H1 (cell line): ENCODE measurements around the gene SPINK9. TPM values are rescaled to one million over a fixed set of nuclear protein-coding genes. Genes with fewer than 3 reads are reported as not detected.

Experiments used
- CTCF ChIA-PET: fragments of 300-600 bp; sonication (Branson Sonifier 250); formaldehyde crosslinking; loops from one replicate; lab custom pipeline; 2021; ENCODE audit not compliant: partially characterized antibody; lab: Charles Lee
- POLR2A ChIA-PET: fragments of 300-600 bp; sonication (Branson Sonifier 250); formaldehyde crosslinking; loops from one replicate; lab custom pipeline; 2021; ENCODE audit warnings: inconsistent platforms; ENCODE audit not compliant: partially characterized antibody; lab: Charles Lee
- DNase-seq, 2 experiments: peaks; one replicate each; pipeline versions ENCODE4 v3.0.0 to v3.0.0-alpha.2; 2010 to 2022; ENCODE audit warnings: low spot score in 2 of 2, low read depth in 1 of 2, mixed read lengths in 1 of 2
- FAIRE-seq: peaks from 2 replicates; lab custom pipeline; 2011; peaks lifted over from hg19 to GRCh38; lab: Jason Lieb, UNC
- H2AFZ ChIP-seq: 2 replicates; pipeline ENCODE4 v1.8.1; 2012; ENCODE audit warnings: low read length, inconsistent platforms
- H2AK5ac ChIP-seq: 2 replicates; pipeline ENCODE4 v1.6.1; 2013; ENCODE audit warnings: low read depth, low read length
- H2BK120ac ChIP-seq: replicated peaks from 2 replicates; pipeline ENCODE3; 2013; ENCODE audit warnings: low read depth, low read length, inconsistent platforms
- H2BK12ac ChIP-seq: 2 replicates; pipeline ENCODE4 v1.6.1; 2013; ENCODE audit warnings: low read depth, low read length
- H2BK15ac ChIP-seq: 2 replicates; pipeline ENCODE4 v1.6.1; 2013; ENCODE audit warnings: low read length
- H2BK20ac ChIP-seq: 2 replicates; pipeline ENCODE4 v1.6.1; 2013; ENCODE audit warnings: low read length
- H2BK5ac ChIP-seq: 2 replicates; pipeline ENCODE4 v1.6.1; 2013; ENCODE audit warnings: low read depth, low read length
- H3K14ac ChIP-seq: 2 replicates; pipeline ENCODE4 v1.6.1; 2013; ENCODE audit warnings: inconsistent platforms; ENCODE audit not compliant: insufficient read length
- H3K18ac ChIP-seq: 2 replicates; pipeline ENCODE4 v1.6.1; 2013; ENCODE audit warnings: low read length; ENCODE audit errors: extremely low read depth
- H3K23ac ChIP-seq: 2 replicates; pipeline ENCODE4 v1.6.1; 2013; ENCODE audit warnings: inconsistent platforms; ENCODE audit not compliant: insufficient read length
- H3K23me2 ChIP-seq: 2 replicates; pipeline ENCODE4 v1.6.1; 2013; ENCODE audit warnings: low read depth, low read length
- H3K27ac ChIP-seq: 2 replicates; pipeline ENCODE4 v1.6.1; 2011; ENCODE audit warnings: low read depth, low read length, inconsistent platforms
- H3K27me3 ChIP-seq, 4 experiments: replicated peaks in 1 of 4; 1 replicate in 1 of 4; 2 replicates in 3 of 4; pipeline versions ENCODE4 v1.6.1 to v1.8.1; 2011 to 2013; ENCODE audit warnings: low read length in 3 of 4, mild to moderate bottlenecking in 3 of 4, inconsistent platforms in 2 of 4, mixed read lengths in 2 of 4, moderate library complexity in 1 of 4; ENCODE audit not compliant: control insufficient read depth in 3 of 4, insufficient read depth in 3 of 4; ENCODE audit errors: extremely low read depth in 1 of 4
- H3K36me3 ChIP-seq, 4 experiments: 2 replicates each; pipeline versions ENCODE4 v1.6.1 to v1.8.1; 2011 to 2013; ENCODE audit warnings: mild to moderate bottlenecking in 4 of 4, low read length in 3 of 4, moderate library complexity in 2 of 4, control low read depth in 1 of 4, inconsistent platforms in 1 of 4; ENCODE audit not compliant: insufficient read depth in 4 of 4, control insufficient read depth in 2 of 4
- H3K4ac ChIP-seq: replicated peaks from 2 replicates; pipeline ENCODE3; 2013; ENCODE audit warnings: low read length, low read depth, mixed read lengths, inconsistent platforms; ENCODE audit not compliant: insufficient read length
- H3K4me1 ChIP-seq, 4 experiments: replicated peaks in 1 of 4; 1 replicate in 1 of 4; 2 replicates in 3 of 4; pipeline versions ENCODE4 v1.6.1 to v1.8.1; 2011 to 2013; ENCODE audit warnings: low read length in 3 of 4, inconsistent platforms in 2 of 4, mixed read lengths in 1 of 4; ENCODE audit not compliant: insufficient read depth in 4 of 4, control insufficient read depth in 3 of 4
- H3K4me2 ChIP-seq, 2 experiments: 2 replicates each; pipeline versions ENCODE4 v1.6.1 to v1.8.1; 2011 to 2013; ENCODE audit warnings: low read depth in 2 of 2, low read length in 2 of 2, control low read depth in 1 of 2, inconsistent platforms in 1 of 2, mild to moderate bottlenecking in 1 of 2; ENCODE audit not compliant: insufficient read depth in 1 of 2
- H3K4me3 ChIP-seq, 4 experiments: fragments of 200-600, 300-600 bp in 1 of 4; sonication (generic), shearing (Covaris generic), sonication (Bioruptor Twin) in 1 of 4; 2 replicates each; pipeline versions ENCODE4 v1.5.1 to v1.8.1; 2011 to 2016; ENCODE audit warnings: low read length in 4 of 4, low read depth in 3 of 4, control low read depth in 2 of 4, inconsistent platforms in 2 of 4, mild to moderate bottlenecking in 2 of 4, mixed read lengths in 1 of 4, moderate library complexity in 1 of 4; ENCODE audit not compliant: insufficient read depth in 2 of 4; ENCODE audit errors: extremely low read depth in 1 of 4
- H3K56ac ChIP-seq: replicated peaks from 2 replicates; pipeline ENCODE3; 2013; ENCODE audit warnings: low read depth, mild to moderate bottlenecking, mixed read lengths, low read length, inconsistent platforms; ENCODE audit not compliant: insufficient read length
- H3K79me1 ChIP-seq: 2 replicates; pipeline ENCODE4 v1.6.1; 2013; ENCODE audit warnings: low read depth, low read length, control low read depth
- H3K79me2 ChIP-seq, 2 experiments: 2 replicates each; pipeline versions ENCODE4 v1.6.1 to v1.8.1; 2012 to 2013; ENCODE audit warnings: low read length in 2 of 2, mild to moderate bottlenecking in 2 of 2, inconsistent platforms in 1 of 2; ENCODE audit not compliant: insufficient read depth in 2 of 2, control insufficient read depth in 1 of 2
- H3K9ac ChIP-seq, 4 experiments: replicated peaks in 1 of 4; 1 replicate in 1 of 4; 2 replicates in 3 of 4; pipeline versions ENCODE4 v1.6.1 to v1.8.1; 2011 to 2013; ENCODE audit warnings: low read depth in 3 of 4, low read length in 3 of 4, control low read depth in 2 of 4, mild to moderate bottlenecking in 2 of 4, moderate library complexity in 2 of 4, inconsistent platforms in 1 of 4; ENCODE audit errors: extremely low read depth in 1 of 4
- H3K9me3 ChIP-seq, 2 experiments: 2 replicates each; pipeline versions ENCODE4 v1.6.1 to v1.8.1; 2012 to 2013; ENCODE audit warnings: mild to moderate bottlenecking in 2 of 2, moderate library complexity in 2 of 2, control low read depth in 1 of 2, inconsistent platforms in 1 of 2, low read depth in 1 of 2, low read length in 1 of 2, mixed read lengths in 1 of 2; ENCODE audit not compliant: insufficient read depth in 2 of 2
- H4K20me1 ChIP-seq, 2 experiments: replicated peaks in 1 of 2; 2 replicates each; pipeline versions ENCODE3 to v1.8.1; 2011 to 2013; ENCODE audit warnings: inconsistent platforms in 2 of 2, low read length in 2 of 2, mild to moderate bottlenecking in 1 of 2; ENCODE audit not compliant: insufficient read depth in 2 of 2, control insufficient read depth in 1 of 2
- H4K5ac ChIP-seq: 2 replicates; pipeline ENCODE4 v1.6.1; 2013; ENCODE audit warnings: low read length, low read depth, mixed read lengths, inconsistent platforms; ENCODE audit not compliant: insufficient read length
- H4K8ac ChIP-seq: 2 replicates; pipeline ENCODE4 v1.8.0; 2013; ENCODE audit warnings: mild to moderate bottlenecking, moderate library complexity, low read length, inconsistent platforms; ENCODE audit not compliant: insufficient read depth; ENCODE audit errors: extremely low read depth
- H4K91ac ChIP-seq: replicated peaks from 2 replicates; pipeline ENCODE3; 2013; ENCODE audit warnings: low read length, mixed read lengths, inconsistent platforms; ENCODE audit not compliant: insufficient read length
- BRCA1 ChIP-seq: IDR thresholded peaks from 2 replicates; pipeline ENCODE4 v1.6.1; 2012; ENCODE audit warnings: low read depth, low read length, improper control_type of control experiment
- CBX8 ChIP-seq: fragments of 300-800, 300-1000 bp; sonication (generic); IDR thresholded peaks from 2 replicates; pipeline ENCODE4 v1.7.1; 2016; ENCODE audit warnings: low read depth, low read length, borderline replicate concordance
- CREB1 ChIP-seq: IDR thresholded peaks from 2 replicates; pipeline ENCODE4 v1.6.1; 2012; ENCODE audit warnings: inconsistent platforms
- EGR1 ChIP-seq: IDR thresholded peaks from 2 replicates; pipeline ENCODE4 v1.6.1; 2011; ENCODE audit warnings: low read depth, low read length, borderline replicate concordance
- GTF2F1 ChIP-seq: IDR thresholded peaks from 2 replicates; pipeline ENCODE4 v1.6.1; 2012; ENCODE audit warnings: low read depth, low read length, improper control_type of control experiment, borderline replicate concordance
- KDM4A ChIP-seq: IDR thresholded peaks from one replicate; pipeline ENCODE4 v1.7.1; 2012; ENCODE audit warnings: low read depth, mild to moderate bottlenecking, moderate library complexity, low read length, inconsistent platforms; ENCODE audit not compliant: severe bottlenecking
- SIX5 ChIP-seq: IDR thresholded peaks from 2 replicates; pipeline ENCODE4 v1.6.1; 2011; ENCODE audit warnings: mild to moderate bottlenecking, low read depth, low read length
- TAF7 ChIP-seq: optimal IDR thresholded peaks from 2 replicates; pipeline ENCODE3; 2011; ENCODE audit warnings: low read depth, mild to moderate bottlenecking, inconsistent platforms, low read length, moderate library complexity, borderline replicate concordance
- ZNF274 ChIP-seq: IDR thresholded peaks from 2 replicates; pipeline ENCODE4 v1.7.0; 2012; ENCODE audit warnings: low read length, borderline replicate concordance; ENCODE audit errors: extremely low read depth
- polyA plus RNA-seq, 7 experiments: library from polyadenylated mRNA; depleted of rRNA in 3 of 7; stranded (reverse) in 5 of 7; unstranded in 2 of 7; fragments of >200 nt in 5 of 7; fragments of 200-250 nt in 2 of 7; gene quantifications; 1 replicate in 5 of 7; 2 replicates in 1 of 7; 4 replicates in 1 of 7; pipeline versions ENCODE4 v1.2.1 to v1.2.3, GENCODE V29; 2011 to 2013; ENCODE audit warnings: missing spikeins in 2 of 7, mixed read lengths in 2 of 7
- total RNA-seq: library from RNA; stranded (reverse); fragmentation: NEBNext Ultra II Directional; extraction: Animal tissue kit (Norgen Biotek cat#: 25700); gene quantifications from 2 replicates; pipeline ENCODE4 v1.2.1, GENCODE V29; 2021

SPINK9 gene
- total and polyA plus RNA-seq, 2 of the 8 experiments (the other 6 are each of a cell fraction or from before 2014, with no cell fraction given): not detected

- FAIRE-seq (no peak), DNase-seq (no peak)
- H2BK20ac ChIP-seq: no peak overlapping the region
- H4K91ac ChIP-seq: no peak overlapping the region
- peaks cover 0 to 2% (median 0%) of the 10 kb centered on the region in 4 experiments; a peak in 1 of 7 replicates for H3K27me3 ChIP-seq
- H3K4me1 ChIP-seq: no peaks in the 10 kb centered on the region
- ChIA-PET POLR2A (no interaction called here), CTCF (no interaction called here)
- H3K18ac ChIP-seq: no peak overlapping the region
- no peak overlapping the region for H4K8ac ChIP-seq
- H3K23ac ChIP-seq: no peak overlapping the region
- no peak for TF ChIP-seq ZNF274
- TF ChIP-seq SIX5: no peak
- TF ChIP-seq TAF7: no peak
- no peak for TF ChIP-seq BRCA1
- no peak for TF ChIP-seq KDM4A
- TF ChIP-seq EGR1: no peak
- TF ChIP-seq GTF2F1: no peak
- TF ChIP-seq CREB1: no peak
- TF ChIP-seq CBX8: no peak
- H2AFZ ChIP-seq: no peak overlapping the region
- H3K56ac ChIP-seq: no peak overlapping the region
- H3K23me2 ChIP-seq: no peaks in the 10 kb centered on the region
- no peak overlapping the region for H3K27ac ChIP-seq
- H3K14ac ChIP-seq: no peak overlapping the region
- H4K5ac ChIP-seq: no peak overlapping the region
- H3K4ac ChIP-seq: no peak overlapping the region
- H3K79me2 ChIP-seq: no peaks in the 10 kb centered on the region
- no peak overlapping the region for H3K9ac ChIP-seq
- no peak overlapping the region for H2AK5ac ChIP-seq
- no peak overlapping the region for H3K4me2 ChIP-seq
- H3K79me1 ChIP-seq: no peaks in the 10 kb centered on the region; the same call in 1 of the 2 replicates
- H4K20me1 ChIP-seq: no peaks in the 10 kb centered on the region
- no peak overlapping the region for H2BK12ac ChIP-seq
- no peak overlapping the region for H2BK15ac ChIP-seq
- peaks cover 0 to 4% of the 10 kb centered on the region in 2 experiments; a peak in 1 of 4 replicates for H3K9me3 ChIP-seq
- H2BK5ac ChIP-seq: no peak overlapping the region
- no peak overlapping the region for H3K4me3 ChIP-seq
- H3K36me3 ChIP-seq: no peaks in the 10 kb centered on the region
- H2BK120ac ChIP-seq: no peak overlapping the region
These were observed 25.6 kb upstream of the SPINK9 start for GRCh38 chr5:148309746-148310145.
